Measurements from ENCODE around the gene BLTP3A. TPM values are rescaled to one million over a fixed set of nuclear protein-coding genes. Genes with fewer than 3 reads are reported as not detected.
"Not testable (repeated sequence)": the region's sequence is repeated elsewhere in the genome, so short reads cannot be mapped to it uniquely, and the experiment has no call there.

The BLTP3A gene
- total and polyA plus RNA-seq, 7 donors = 4.2 to 34.7 (median 16.5) TPM

- WGBS, 3 donors = 83 to 88% (median 87%) methylated on average over 10 of the region's 10 CpGs
- TF ChIP-seq CTCF (IDR thresholded peaks at IDR 0.05) = no peak
- DNase-seq (no peak), ATAC-seq (no peak)
- no peak overlapping the region for H3K4me3 ChIP-seq
- H3K27ac ChIP-seq = no peak overlapping the region
- intact Hi-C loops (cut with DNase I) = no loop called here
- H3K9me3 ChIP-seq = no peaks in the 10 kb centered on the region
- H3K27me3 ChIP-seq (ENCODE audit: insufficient read depth in 3 of 3, low read length in 2 of 3) = no peaks in the 10 kb centered on the region
- no peaks in the 10 kb centered on the region for H3K4me1 ChIP-seq
- no peaks in the 10 kb centered on the region for H3K36me3 ChIP-seq (ENCODE audit: insufficient read depth in 1 of 2, low read depth in 1 of 2)
Observed at GRCh38 chr6:34745277-34746103, 46.4 kb upstream of the BLTP3A start.

- H3K4me3 ChIP-seq = no peak overlapping the region
- DNase-seq (no peak), ATAC-seq (no peak)
- no peaks in the 10 kb centered on the region for H3K36me3 ChIP-seq (ENCODE audit: insufficient read depth in 1 of 2, low read depth in 1 of 2)
- intact Hi-C loops (cut with DNase I) = no loop called here
- no peaks in the 10 kb centered on the region for H3K4me1 ChIP-seq
- 70 to 80% (median 78%) methylated on average over 6 of the region's 6 CpGs for WGBS, 3 donors
- no peaks in the 10 kb centered on the region for H3K9me3 ChIP-seq
- H3K27ac ChIP-seq = no peak overlapping the region
- TF ChIP-seq CTCF (IDR thresholded peaks at IDR 0.05) = no peak
- H3K27me3 ChIP-seq (ENCODE audit: insufficient read depth in 3 of 3, low read length in 2 of 3) = no peaks in the 10 kb centered on the region
Observed at GRCh38 chr6:34746104-34746846, 45.6 kb upstream of the BLTP3A start.

GRCh38 chr6:34748757-34749156 lies 43.1 kb upstream of the BLTP3A start:
- no peaks in the 10 kb centered on the region for H3K9me3 ChIP-seq
- DNase-seq (no peak), ATAC-seq (no peak)
- no peaks in the 10 kb centered on the region for H3K4me1 ChIP-seq
- H3K4me3 ChIP-seq = no peak overlapping the region
- H3K27ac ChIP-seq = no peak overlapping the region
- WGBS, 3 donors = 79 to 98% (median 97%) methylated on average over 2 of the region's 2 CpGs
- no peak for TF ChIP-seq CTCF (IDR thresholded peaks at IDR 0.05)
- H3K27me3 ChIP-seq (ENCODE audit: insufficient read depth in 3 of 3, low read length in 2 of 3) = no peaks in the 10 kb centered on the region
- H3K36me3 ChIP-seq (ENCODE audit: insufficient read depth in 1 of 2, low read depth in 1 of 2) = no peaks in the 10 kb centered on the region
- intact Hi-C loops (cut with DNase I) = no loop called here

GRCh38 chr6:34756513-34756856 lies 35.4 kb upstream of the BLTP3A start:
- not testable (repeated sequence) for DNase-seq; H3K9me3 ChIP-seq; H3K27me3 ChIP-seq (ENCODE audit: insufficient read depth in 3 of 3, low read length in 2 of 3)
- peak overlapping the region; percentile 76 for H3K4me3 ChIP-seq
- peaks cover 10% of the 10 kb centered on the region for H3K4me1 ChIP-seq
- peaks cover 0 to 13% of the 10 kb centered on the region in 2 donors for H3K36me3 ChIP-seq (ENCODE audit: insufficient read depth in 1 of 2, low read depth in 1 of 2)
- peak; percentile 25 to 40 (median 38) for ATAC-seq
- peak overlapping the region; percentile 96 for H3K27ac ChIP-seq
- WGBS, 3 donors = 15 to 31% (median 27%) methylated on average over 17 of the region's 17 CpGs
- TF ChIP-seq CTCF (IDR thresholded peaks at IDR 0.05) = peak; percentile 37
- intact Hi-C loops (cut with DNase I) = loop anchor here (2.0 to 5.0 kb wide), 2 partner anchors 59 to 60 kb away; partner anchors contain the start of gene ILRUN (in 2 of the 2)

Measured in psoas muscle (tissue), 8 donors.